NCI-H2107 (cell line): ENCODE data around the gene ASB14.

ENCODE experiments used
- DNase-seq: peaks from one replicate; lab custom pipeline; 2025; lab: John Stamatoyannopoulos, UW

ASB14 gene

GRCh38 chr3:57261119-57261518, 31.4 kb downstream of the ASB14 start:
- no peak for DNase-seq

GRCh38 chr3:57257678-57258077, 34.8 kb downstream of the ASB14 start:
- no peak for DNase-seq

- no peak for DNase-seq
These were observed 35.6 kb downstream of the ASB14 start for GRCh38 chr3:57256844-57257243.

GRCh38 chr3:57252404-57252803, 40.1 kb downstream of the ASB14 start:
- no peak for DNase-seq

- DNase-seq, result no peak
These were observed 47.5 kb downstream of the ASB14 start for GRCh38 chr3:57244946-57245345.

- DNase-seq, result no peak
These were observed 57.6 kb downstream of the ASB14 start for GRCh38 chr3:57234613-57235575.

GRCh38 chr3:57233799-57234198, 58.7 kb downstream of the ASB14 start:
- no peak for DNase-seq

GRCh38 chr3:57230006-57230405, 62.5 kb downstream of the ASB14 start:
- no peak for DNase-seq

- no peak for DNase-seq
These were observed 64.3 kb downstream of the ASB14 start for GRCh38 chr3:57227930-57228751.

- DNase-seq, result peak; percentile 70
These were observed 65.1 kb downstream of the ASB14 start, which contains the start of gene APPL1 for GRCh38 chr3:57227204-57227929. Gene APPL1 (plus strand): TSS chr3:57227729. CDS start chr3:57227884, 155 bp downstream.

- no peak for DNase-seq
These were observed 66.3 kb downstream of the ASB14 start for GRCh38 chr3:57226176-57226575.

- DNase-seq, result no peak
These were observed 67.6 kb downstream of the ASB14 start for GRCh38 chr3:57224856-57225255.

GRCh38 chr3:57221883-57222282, 70.6 kb downstream of the ASB14 start:
- DNase-seq, result no peak
